Esophagus (tissue), 2 donors: ENCODE measurements around the gene CTSE. TPM values are rescaled to one million over a fixed set of nuclear protein-coding genes. Genes with fewer than 3 reads are reported as not detected.

ENCODE experiments used
- H3K27ac ChIP-seq, 2 donors: one replicate each; pipeline ENCODE4 v1.5.1; 2013; ENCODE audit warnings: low read depth in 2 of 2, mild to moderate bottlenecking in 2 of 2, inconsistent platforms in 1 of 2, low read length in 1 of 2, moderate library complexity in 1 of 2
- H3K27me3 ChIP-seq, 2 donors: one replicate each; pipeline ENCODE4 v1.6.1; 2013; ENCODE audit warnings: low read length in 2 of 2, control low read depth in 1 of 2, mild to moderate bottlenecking in 1 of 2; ENCODE audit not compliant: insufficient read depth in 2 of 2, control insufficient read depth in 1 of 2
- H3K36me3 ChIP-seq, 2 donors: one replicate each; pipeline ENCODE4 v1.6.1; 2013; ENCODE audit warnings: low read length in 1 of 2; ENCODE audit not compliant: control insufficient read depth in 2 of 2, insufficient read depth in 2 of 2
- H3K4me1 ChIP-seq, 2 donors: one replicate each; pipeline ENCODE4 v1.6.1; 2013; ENCODE audit warnings: low read length in 1 of 2; ENCODE audit not compliant: control insufficient read depth in 2 of 2, insufficient read depth in 2 of 2
- H3K4me3 ChIP-seq, 2 donors: one replicate each; pipeline ENCODE4 v1.5.1; 2013; ENCODE audit warnings: low read length in 2 of 2, mild to moderate bottlenecking in 2 of 2, low read depth in 1 of 2, moderate library complexity in 1 of 2
- H3K9me3 ChIP-seq, 2 donors: one replicate each; pipeline ENCODE4 v1.6.1; 2013; ENCODE audit warnings: mild to moderate bottlenecking in 2 of 2, low read depth in 1 of 2, low read length in 1 of 2, moderate library complexity in 1 of 2; ENCODE audit not compliant: control insufficient read depth in 2 of 2, insufficient read depth in 1 of 2
- WGBS, 2 donors: extraction: QIAGEN DNeasy Blood & Tissue Kit; methylation state at CpG; one replicate each; pipeline ENCODE4 v1.1.7; 2013; 5-methylcytosine and 5-hydroxymethylcytosine counted together
- polyA plus RNA-seq, 2 donors: library from polyadenylated mRNA; stranded (reverse); fragments of 200-250 nt; gene quantifications; one replicate each; pipeline ENCODE4 v1.2.3, GENCODE V29; 2013
- donor health status: healthy with polysubstance abuse.
- donor health status: Bipolar disorder and iron deficiency.

The CTSE gene
- polyA plus RNA-seq, 2 donors, result 0.09 to 0.53 TPM

DNA sequence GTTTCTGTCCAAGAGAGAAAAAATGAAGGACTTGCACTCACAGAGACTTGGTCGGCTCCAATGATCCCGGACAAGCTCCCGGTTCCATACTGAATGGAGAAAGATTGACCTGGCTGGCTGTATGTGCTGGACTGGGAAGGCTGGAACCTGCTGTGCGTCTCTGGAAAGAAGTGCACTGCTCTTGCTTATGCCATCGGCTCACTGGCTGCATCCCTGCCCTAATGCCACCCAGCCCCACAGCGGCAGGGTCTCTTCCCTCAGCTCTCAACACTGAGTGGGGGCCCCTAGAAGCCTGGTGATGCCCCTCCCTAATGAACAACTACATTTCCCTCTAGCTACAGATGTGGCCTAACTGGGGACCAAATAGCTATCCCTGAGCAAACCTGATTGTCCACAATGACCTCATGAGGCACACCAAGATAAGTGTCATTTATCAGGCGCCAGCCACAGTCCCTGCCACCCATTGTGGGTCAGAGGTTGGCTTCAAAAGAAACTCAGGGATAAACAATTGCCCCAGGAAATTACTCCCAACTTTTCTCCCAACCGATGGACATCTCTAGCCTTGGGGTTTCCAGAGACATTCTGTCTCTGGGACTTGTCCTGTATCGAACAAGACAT is 2.6 kb downstream of the CTSE start:
- WGBS, 2 donors, result 88 to 92% methylated on average over 9 of the region's 9 CpGs
- H3K4me1 ChIP-seq, result peaks cover 5 to 9% of the 10 kb centered on the region in 2 donors
- H3K27me3 ChIP-seq, result no peaks in the 10 kb centered on the region
- H3K27ac ChIP-seq, result no peak overlapping the region
- no peak overlapping the region for H3K4me3 ChIP-seq
- H3K9me3 ChIP-seq, result no peaks in the 10 kb centered on the region
- no peaks in the 10 kb centered on the region for H3K36me3 ChIP-seq

DNA sequence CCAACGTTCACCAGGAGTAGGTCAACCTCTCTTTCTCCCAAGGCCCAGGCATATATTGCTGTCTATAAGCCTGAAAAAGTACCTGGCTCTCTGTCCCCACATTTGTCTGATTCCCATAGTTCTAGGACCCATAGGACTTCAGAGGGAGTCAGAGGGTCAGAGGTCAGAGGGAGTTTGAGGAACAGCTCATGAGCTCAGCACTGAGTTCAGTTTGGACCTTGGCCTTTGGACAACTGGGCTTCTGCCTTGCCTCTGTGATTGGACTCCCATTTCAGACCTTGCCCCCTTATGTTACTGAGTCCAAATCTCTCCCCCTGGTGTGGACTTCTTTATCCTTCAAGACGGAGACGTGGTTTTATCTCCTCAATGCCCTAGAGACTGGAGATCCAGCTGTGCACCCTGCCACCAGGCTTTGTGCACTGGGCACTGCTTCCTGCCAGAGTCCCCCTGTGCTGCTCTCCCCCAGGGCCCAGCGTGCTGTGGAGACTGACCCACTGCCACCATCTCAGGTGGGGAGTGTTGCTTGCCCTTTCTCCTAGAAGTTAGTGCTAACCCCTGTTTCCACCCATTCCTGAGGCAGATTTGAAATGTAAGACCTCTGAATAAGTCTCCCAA is 3.2 kb downstream of the CTSE start:
- 82 to 90% methylated on average over 4 of the region's 4 CpGs for WGBS, 2 donors
- no peaks in the 10 kb centered on the region for H3K36me3 ChIP-seq
- H3K9me3 ChIP-seq, result no peaks in the 10 kb centered on the region
- no peak overlapping the region for H3K4me3 ChIP-seq
- no peak overlapping the region for H3K27ac ChIP-seq
- no peaks in the 10 kb centered on the region for H3K27me3 ChIP-seq
- peaks cover 5 to 9% of the 10 kb centered on the region in 2 donors for H3K4me1 ChIP-seq

DNA sequence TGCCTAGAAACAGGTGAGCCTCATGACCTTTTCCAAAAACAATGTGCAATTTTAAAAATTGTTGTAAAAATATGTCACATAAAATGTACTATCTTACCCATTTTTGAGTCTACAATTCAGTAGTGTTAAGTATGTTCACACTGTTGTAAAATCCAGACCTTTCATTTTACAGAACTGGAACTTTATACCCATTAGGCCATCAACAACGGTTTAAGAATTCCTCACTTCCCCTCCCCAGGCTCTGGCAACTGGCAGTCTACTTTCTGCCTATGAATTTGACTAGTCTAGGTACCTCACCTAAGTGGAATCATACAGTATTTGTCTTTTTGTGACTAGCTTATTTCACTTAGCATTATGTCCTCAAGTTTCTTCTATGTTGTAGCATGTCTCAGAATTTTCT is 8.6 kb downstream of the CTSE start:
- Histone ChIP-seq H3K4me3 (no peak overlapping the region), H3K9me3 (no peaks in the 10 kb centered on the region), H3K27me3 (no peaks in the 10 kb centered on the region), H3K27ac (no peak overlapping the region), H3K36me3 (no peaks in the 10 kb centered on the region), H3K4me1 (no peaks in the 10 kb centered on the region)
- 69 to 71% methylated on average over 1 of the region's 1 CpG for WGBS, 2 donors

DNA sequence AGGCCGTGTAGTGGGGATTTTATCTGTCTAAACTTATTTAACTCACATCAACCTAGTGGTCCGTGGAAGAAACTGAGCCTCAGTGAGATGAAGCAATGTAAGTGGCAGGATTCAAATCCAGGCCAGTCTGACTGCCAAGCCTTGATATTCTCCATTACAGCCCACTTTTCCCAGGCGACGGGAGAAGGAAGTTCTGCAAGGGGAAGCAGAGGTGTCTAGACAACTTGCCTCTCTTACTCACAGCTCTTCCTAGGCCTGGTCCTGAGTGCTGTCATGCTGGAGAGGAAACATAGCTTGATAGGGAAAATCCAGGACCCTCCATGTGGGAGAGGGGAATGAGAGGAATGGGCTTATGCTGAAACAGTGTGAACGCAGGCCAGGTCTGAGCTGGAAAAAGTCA is 9.1 kb downstream of the CTSE start:
- Histone ChIP-seq H3K9me3 (no peaks in the 10 kb centered on the region), H3K27ac (no peak overlapping the region), H3K4me1 (no peaks in the 10 kb centered on the region), H3K4me3 (no peak overlapping the region), H3K27me3 (no peaks in the 10 kb centered on the region), H3K36me3 (no peaks in the 10 kb centered on the region)
- 85 to 91% methylated on average over 5 of the region's 5 CpGs for WGBS, 2 donors

DNA sequence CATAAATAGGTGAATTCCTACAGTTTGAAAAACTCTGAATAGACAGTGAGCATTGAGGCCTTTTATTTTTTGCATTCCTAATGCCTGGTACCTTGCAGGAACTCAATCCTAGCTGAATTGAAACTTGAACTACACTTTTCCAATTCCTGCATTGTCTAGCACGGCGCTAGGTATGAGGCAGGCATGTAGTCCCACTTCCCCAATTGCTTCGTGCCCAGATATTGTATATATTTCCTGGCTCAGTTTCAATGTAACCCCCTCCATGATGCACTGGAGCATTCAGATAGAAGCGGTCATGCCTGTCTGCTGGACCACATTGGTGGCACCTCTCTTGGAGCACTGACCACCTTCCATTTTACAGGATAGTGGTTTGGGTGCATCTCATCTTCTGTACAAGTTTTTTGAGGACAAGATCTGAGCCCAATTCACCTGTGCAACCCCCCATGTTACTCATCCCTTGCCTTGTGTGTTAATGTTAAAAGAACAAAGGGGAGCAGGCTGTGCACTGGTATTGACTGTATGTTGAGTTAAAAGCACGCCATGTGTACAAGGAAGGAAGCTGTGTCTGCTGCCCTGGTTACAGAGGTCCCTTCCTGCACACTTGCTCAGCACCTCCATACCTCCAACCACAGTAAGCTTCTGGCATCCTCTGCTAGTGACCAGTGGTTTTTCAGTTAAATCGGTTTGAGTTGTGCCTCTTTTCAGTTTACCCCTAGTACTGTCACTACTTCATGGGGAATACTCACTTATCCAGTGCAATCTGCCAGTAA is 10.5 kb downstream of the CTSE start:
- Histone ChIP-seq H3K27ac (no peak overlapping the region), H3K27me3 (no peaks in the 10 kb centered on the region)

DNA sequence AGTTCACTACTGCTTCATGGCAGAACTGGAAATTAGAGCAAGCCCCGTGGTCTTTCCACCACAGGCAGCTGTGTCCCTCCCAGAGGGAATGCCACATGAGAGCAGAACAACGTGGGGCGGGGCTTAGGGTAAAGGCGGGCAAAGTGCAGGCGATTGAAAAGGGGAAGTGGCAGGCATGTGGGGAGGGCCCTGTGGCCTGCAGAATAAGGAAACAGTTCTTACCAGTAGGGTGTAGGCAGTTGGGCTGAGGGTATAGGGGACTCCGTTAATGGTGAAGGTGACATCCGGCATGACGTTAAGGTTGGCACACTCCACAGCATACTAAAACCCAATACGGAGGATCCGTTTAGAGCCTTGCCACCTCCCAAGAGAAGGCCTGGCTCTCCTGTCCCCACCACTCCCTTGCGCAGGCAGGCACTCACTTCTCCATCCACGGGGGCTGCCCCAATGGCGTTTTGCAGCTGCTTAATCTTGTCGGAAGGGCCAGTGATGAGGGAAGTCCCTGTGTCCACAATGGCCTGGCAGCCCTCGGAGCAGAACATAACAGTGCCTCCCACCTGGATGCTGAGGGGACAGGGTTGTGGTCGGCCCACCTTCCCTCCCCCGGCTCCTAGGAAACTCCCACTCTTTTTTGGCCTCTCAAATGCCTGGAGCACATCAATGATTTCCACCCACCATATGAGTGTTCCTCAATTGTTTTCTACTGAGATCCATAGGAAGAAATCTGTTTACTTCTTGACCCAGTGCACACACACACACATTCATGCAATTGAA is 11.4 kb downstream of the CTSE start:
- Histone ChIP-seq H3K27me3 (no peaks in the 10 kb centered on the region), H3K9me3 (no peaks in the 10 kb centered on the region), H3K36me3 (no peaks in the 10 kb centered on the region), H3K27ac (no peak overlapping the region), H3K4me1 (no peaks in the 10 kb centered on the region), H3K4me3 (no peak overlapping the region)
- 65 to 79% methylated on average over 17 of the region's 17 CpGs for WGBS, 2 donors

More for the DNA sequence above, 10.5 kb downstream of the CTSE start:
- no peaks in the 10 kb centered on the region for H3K9me3 ChIP-seq
- no peaks in the 10 kb centered on the region for H3K4me1 ChIP-seq
- no peak overlapping the region for H3K4me3 ChIP-seq
- WGBS, 2 donors, result 88 to 92% methylated on average over 6 of the region's 6 CpGs
- no peaks in the 10 kb centered on the region for H3K36me3 ChIP-seq

DNA sequence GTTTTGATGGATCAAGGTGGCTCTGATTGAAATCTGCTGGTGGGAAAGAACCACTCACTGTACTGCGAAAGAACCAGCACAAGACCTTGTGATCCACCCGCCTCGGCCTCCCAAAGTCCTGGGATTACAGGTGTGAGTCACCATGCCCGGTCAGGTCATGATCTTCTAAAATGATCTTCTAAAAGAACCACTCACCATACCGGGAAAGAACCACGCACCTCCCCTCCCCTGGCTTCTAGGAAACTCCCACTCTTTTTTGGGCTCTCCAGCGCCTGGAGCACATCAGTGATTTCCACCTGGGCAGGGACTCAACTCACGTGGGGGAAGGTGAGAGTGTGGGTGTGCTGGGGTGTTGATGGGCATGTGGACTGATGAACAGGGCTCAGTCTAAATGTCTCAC is 12.6 kb downstream of the CTSE start:
- no peaks in the 10 kb centered on the region for H3K4me1 ChIP-seq
- H3K27me3 ChIP-seq, result no peaks in the 10 kb centered on the region
- 57 to 62% methylated on average over 8 of the region's 8 CpGs for WGBS, 2 donors
- H3K9me3 ChIP-seq, result no peaks in the 10 kb centered on the region
- H3K36me3 ChIP-seq, result no peaks in the 10 kb centered on the region
- H3K27ac ChIP-seq, result no peak overlapping the region
- no peak overlapping the region for H3K4me3 ChIP-seq

DNA sequence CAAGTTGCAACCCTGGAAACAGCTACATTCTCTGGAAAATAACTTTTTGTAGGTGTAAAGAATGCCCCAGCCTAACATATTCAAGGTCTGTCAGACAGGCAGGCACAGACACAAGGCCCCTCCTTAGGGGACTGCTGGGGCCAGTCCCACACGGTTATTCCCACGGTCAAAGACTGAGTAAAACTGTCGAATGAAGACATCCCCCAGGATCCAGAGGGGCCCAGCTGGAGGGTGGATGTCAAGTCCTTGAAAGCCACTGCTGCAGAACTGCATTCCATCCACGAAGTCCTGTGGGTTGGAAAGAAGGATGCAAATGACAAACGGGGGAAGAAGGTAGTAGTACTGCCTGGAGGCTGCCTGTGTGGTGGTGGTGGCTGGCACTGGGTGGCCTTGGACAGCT is 13.6 kb downstream of the CTSE start:
- Histone ChIP-seq H3K36me3 (no peaks in the 10 kb centered on the region), H3K27ac (no peak overlapping the region), H3K4me1 (no peaks in the 10 kb centered on the region), H3K9me3 (no peaks in the 10 kb centered on the region), H3K27me3 (no peaks in the 10 kb centered on the region), H3K4me3 (no peak overlapping the region)
- WGBS, 2 donors, result 71 to 78% methylated on average over 5 of the region's 5 CpGs

DNA sequence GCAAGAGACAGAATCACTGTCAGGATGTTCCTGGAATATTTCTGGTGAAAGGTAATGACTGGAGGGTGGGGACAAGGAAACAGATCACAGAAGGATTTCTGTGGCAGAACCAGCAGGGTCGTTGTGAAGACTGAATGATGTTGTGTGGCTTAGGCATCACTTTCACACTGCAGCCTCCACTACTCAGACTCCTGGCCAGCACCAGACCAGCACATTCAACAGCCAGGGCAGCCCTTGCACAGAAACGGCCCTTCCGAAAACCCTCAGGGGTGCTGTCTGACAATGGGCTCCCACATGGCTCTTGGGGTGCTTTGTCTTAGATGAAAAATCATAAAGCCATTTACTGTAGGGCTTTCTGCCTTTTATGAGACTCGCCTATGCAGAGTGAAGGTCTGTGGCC is 16.7 kb downstream of the CTSE start:
- no peak overlapping the region for H3K4me3 ChIP-seq
- no peaks in the 10 kb centered on the region for H3K36me3 ChIP-seq
- 71 to 79% methylated on average over 4 of the region's 4 CpGs for WGBS, 2 donors
- H3K27me3 ChIP-seq, result no peaks in the 10 kb centered on the region
- H3K9me3 ChIP-seq, result no peaks in the 10 kb centered on the region
- peaks cover 0 to 16% of the 10 kb centered on the region in 2 donors for H3K4me1 ChIP-seq
- H3K27ac ChIP-seq, result no peak overlapping the region
